GM12878 (cell line): ENCODE data around the gene SAMD1. TPM values are rescaled to one million over a fixed set of nuclear protein-coding genes. Genes with fewer than 3 reads are reported as not detected.

Experiments used
- ATAC-seq: fragments of 200-7000 bp; cut with Tn5 transposase; 3 replicates; pipeline ENCODE4 v1.9.1; 2020; ENCODE audit warnings: mild to moderate bottlenecking, moderate library complexity
- Bru-seq: library from RNA; stranded (reverse); fragments of 400-500 nt; gene quantifications from one replicate; lab custom pipeline; 2021; lab: Mats Ljungman, UMichigan
- BruChase-seq, 2 experiments: library from RNA; stranded (reverse); fragments of 400-500 nt; gene quantifications; one replicate each; lab custom pipeline; 2021; lab: Mats Ljungman, UMichigan
- BruUV-seq: library from RNA; stranded (reverse); fragments of 400-500 nt; replicated peaks from 2 replicates; lab custom pipeline; 2021; lab: Mats Ljungman, UMichigan
- CTCF ChIA-PET: fragments of 300-600 bp; sonication (Branson Sonifier 250); formaldehyde crosslinking; extraction: SDS; loops from one replicate; lab custom pipeline; 2021; ENCODE audit warnings: inconsistent platforms; lab: Yijun Ruan, JAX
- POLR2A ChIA-PET: fragments of 350-600 bp; formaldehyde crosslinking; extraction: SDS; loops from one replicate; lab custom pipeline; 2021; ENCODE audit warnings: inconsistent platforms; lab: Charles Lee
- RAD21 ChIA-PET: fragments of 300-600 bp; sonication (Branson Sonifier 250); formaldehyde crosslinking; loops from one replicate; lab custom pipeline; 2023; ENCODE audit warnings: antibody characterized with exemption; ENCODE audit not compliant: unreplicated experiment; lab: Charles Lee
- SMC1A ChIA-PET: fragments of 300-600 bp; sonication (Branson Sonifier 250); formaldehyde crosslinking; loops from one replicate; lab custom pipeline; 2023; ENCODE audit not compliant: unreplicated experiment, uncharacterized antibody; lab: Charles Lee
- DNase-seq: peaks from one replicate; pipeline ENCODE4 v3.0.0-alpha.2; 2011; ENCODE audit warnings: low read depth, low spot score
- FAIRE-seq: peaks from 3 replicates; lab custom pipeline; 2011; peaks lifted over from hg19 to GRCh38; lab: Jason Lieb, UNC
- H2AFZ ChIP-seq: 2 replicates; pipeline ENCODE4 v1.6.0; 2011; ENCODE audit warnings: low read depth, low read length, control low read depth; ENCODE audit not compliant: control insufficient read depth
- H3K27ac ChIP-seq: 2 replicates; pipeline ENCODE4 v1.5.1; 2011; ENCODE audit warnings: control low read depth; ENCODE audit not compliant: control insufficient read depth, insufficient read depth
- H3K27me3 ChIP-seq, 2 experiments: replicated peaks in 1 of 2; 2 replicates each; pipeline versions ENCODE4 v1.6.0 to v1.6.1; 2011; ENCODE audit warnings: low read length in 1 of 2; ENCODE audit not compliant: control insufficient read depth in 2 of 2, insufficient read depth in 2 of 2
- H3K36me3 ChIP-seq, 2 experiments: 2 replicates each; pipeline ENCODE4 v1.5.1; 2011; ENCODE audit warnings: low read length in 1 of 2; ENCODE audit not compliant: control insufficient read depth in 2 of 2, insufficient read depth in 2 of 2
- H3K4me1 ChIP-seq: 2 replicates; pipeline ENCODE4 v1.6.1; 2011; ENCODE audit warnings: mild to moderate bottlenecking, low read length, moderate library complexity, mixed read lengths; ENCODE audit not compliant: control insufficient read depth, insufficient read depth
- H3K4me2 ChIP-seq: 2 replicates; pipeline ENCODE4 v1.6.0; 2011; ENCODE audit warnings: control low read depth; ENCODE audit not compliant: control insufficient read depth, insufficient read depth
- H3K4me3 ChIP-seq: fragments of 200-600 bp; sonication (generic); 2 replicates; pipeline ENCODE4 v1.5.1; 2016
- H3K79me2 ChIP-seq: 2 replicates; pipeline ENCODE4 v1.6.0; 2011; ENCODE audit warnings: low read length; ENCODE audit not compliant: control insufficient read depth, insufficient read depth
- H3K9ac ChIP-seq: 2 replicates; pipeline ENCODE4 v1.8.0; 2011; ENCODE audit warnings: low read length, control low read depth, mixed read lengths; ENCODE audit not compliant: control insufficient read depth, insufficient read depth
- H3K9me3 ChIP-seq: replicated peaks from 3 replicates; pipeline ENCODE4 v1.5.1; 2011; ENCODE audit warnings: mild to moderate bottlenecking, low read length; ENCODE audit not compliant: control insufficient read depth, insufficient read depth
- H4K20me1 ChIP-seq: 2 replicates; pipeline ENCODE4 v1.6.0; 2011; ENCODE audit not compliant: control insufficient read depth, insufficient read depth
- BHLHE40 ChIP-seq, 2 experiments: fragments of 450-650 bp in 1 of 2; IDR thresholded peaks; 2 replicates each; pipeline ENCODE4 v1.6.1; 2011 to 2017; ENCODE audit warnings: low read depth in 2 of 2, borderline replicate concordance in 1 of 2, improper control_type of control experiment in 1 of 2, low read length in 1 of 2, mild to moderate bottlenecking in 1 of 2
- CEBPB ChIP-seq, 2 experiments: fragments of 150-350 bp in 1 of 2; IDR thresholded peaks; 2 replicates each; pipeline ENCODE4 v1.6.1; 2012 to 2014; ENCODE audit warnings: low read depth in 2 of 2, low read length in 2 of 2, borderline replicate concordance in 1 of 2, inconsistent platforms in 1 of 2
- FOXK2 ChIP-seq: fragments of 450-650 bp; IDR thresholded peaks from 2 replicates; pipeline ENCODE4 v1.6.1; 2017; ENCODE audit warnings: mild to moderate bottlenecking, moderate library complexity
- MEF2B ChIP-seq: fragments of 450-650 bp; IDR thresholded peaks from 2 replicates; pipeline ENCODE4 v1.6.1; 2018; ENCODE audit warnings: mild to moderate bottlenecking, moderate library complexity; ENCODE audit not compliant: partially characterized antibody, poor library complexity, severe bottlenecking
- POLR2A ChIP-seq: IDR thresholded peaks from 2 replicates; pipeline ENCODE4 v1.6.1; 2011; ENCODE audit warnings: low read depth, mild to moderate bottlenecking, low read length
- ZNF207 ChIP-seq: fragments of 450-650 bp; IDR thresholded peaks from 2 replicates; pipeline ENCODE4 v1.6.1; 2014; ENCODE audit warnings: antibody characterized with exemption, mild to moderate bottlenecking, borderline replicate concordance
- ZNF217 ChIP-seq: fragments of 450-650 bp; IDR thresholded peaks from 2 replicates; pipeline ENCODE4 v1.6.1; 2017; ENCODE audit warnings: antibody characterized with exemption, mild to moderate bottlenecking
- ZNF384 ChIP-seq: IDR thresholded peaks from 2 replicates; pipeline ENCODE4 v1.6.1; 2012; ENCODE audit warnings: low read depth, mild to moderate bottlenecking, low read length, improper control_type of control experiment, borderline replicate concordance
- ZSCAN29 ChIP-seq: fragments of 450-650 bp; IDR thresholded peaks from 2 replicates; pipeline ENCODE4 v1.6.1; 2017; ENCODE audit warnings: mild to moderate bottlenecking, moderate library complexity
- ZZZ3 ChIP-seq: IDR thresholded peaks from 2 replicates; pipeline ENCODE4 v1.6.1; 2011; ENCODE audit warnings: low read depth; ENCODE audit not compliant: control insufficient read depth, insufficient read length
- WGBS: methylation state at CpG from one replicate; pipeline ENCODE4 v1.1.6; 2016; ENCODE audit warnings: low lambda C conversion rate; ENCODE audit not compliant: insufficient replicate concordance, insufficient coverage; ENCODE audit errors: missing lambda C conversion rate; 5-methylcytosine and 5-hydroxymethylcytosine counted together
- in situ Hi-C: fragments of 300-500 bp; cut with MboI; formaldehyde crosslinking; loops from 9 replicates; pipeline ENCODE4 v1.14.3; 2018; ENCODE audit warnings: mixed read lengths
- intact Hi-C: fragments of 100-400 bp; cut with micrococcal nuclease; formaldehyde crosslinking; loops from one replicate; pipeline ENCODE4 v1.14.2; 2022; ENCODE audit not compliant: unreplicated experiment
- long read RNA-seq, 2 experiments: library from polyadenylated mRNA; unstranded; transcript quantifications; one replicate each; pipeline ENCODE4 v2.0.0, GENCODE V29; 2019 to 2020
- polyA minus RNA-seq, 3 experiments: library from RNA; depleted of rRNA, polyadenylated mRNA; stranded (reverse); fragments of >200 nt; gene quantifications; 2 replicates each; pipeline ENCODE4 v1.2.3, GENCODE V29; 2011
- polyA plus RNA-seq, 11 experiments: library from polyadenylated mRNA; depleted of rRNA in 4 of 11; unstranded in 6 of 11; stranded (reverse) in 5 of 11; fragments of >200 nt; fragmentation: Nextera tagmentation in 4 of 11; fragmentation: Illumina TruSeq in 1 of 11; extraction: Ambion mirVana in 4 of 11; extraction: Trizol in 1 of 11; gene quantifications; 1 replicate in 1 of 11; 2 replicates in 10 of 11; pipeline versions ENCODE4 v1.2.1 to v1.2.3, GENCODE V29; 2011 to 2016; ENCODE audit warnings: inconsistent platforms in 2 of 11, missing spikeins in 2 of 11, low read depth in 1 of 11
- total RNA-seq, 4 experiments: library from RNA; depleted of rRNA in 3 of 4; stranded (reverse); fragments of >200 nt in 3 of 4; fragmentation: Illumina TruSeq in 1 of 4; extraction: Trizol in 1 of 4; gene quantifications; 2 replicates each; pipeline versions ENCODE4 v1.2.1 to v1.2.3, GENCODE V29; 2013 to 2021
- TF ChIP-seq, protein P1 (sequence below): fragments of 450-650 bp; IDR thresholded peaks from 2 replicates; pipeline ENCODE4 v1.6.1; 2017; ENCODE audit warnings: antibody characterized with exemption, mild to moderate bottlenecking, moderate library complexity

The SAMD1 gene
- total RNA-seq (2013; cell fraction: nucleolus; rRNA removed), result 9.9 and 11.1 TPM in 2 replicates
- total RNA-seq (2014; rRNA removed) (35.0 and 41.4 TPM in 2 replicates), total RNA-seq (2014; rRNA removed; fragmentation: Illumina TruSeq; extraction: Trizol) (20.7 and 22.7 TPM in 2 replicates), total RNA-seq (2021) (71.7 and 74.5 TPM in 2 replicates), polyA plus RNA-seq (2011; rRNA removed) (9.6 and 15.9 TPM in 2 replicates), polyA plus RNA-seq (2014; fragmentation: Illumina TruSeq; extraction: Trizol) (16.2 and 27.8 TPM in 2 replicates), polyA plus RNA-seq (2014; fragmentation: Nextera tagmentation; extraction: Ambion mirVana) (1 to 10 TPM; 3.0 to 5.4 TPM), polyA plus RNA-seq (2014; rRNA removed) (39.3 and 50.7 TPM in 2 replicates), polyA plus RNA-seq (2016; fragmentation: Nextera tagmentation; extraction: Ambion mirVana) (1 to 10 TPM; 5.9 to 6.3 TPM), polyA minus RNA-seq (2011; rRNA and poly(A)+ RNA removed) (5.1 and 13.5 TPM in 2 replicates), Bru-seq, nascent RNA (percentile 60 among the genes with signal in this experiment), BruChase-seq, experiment 1, labeled RNA remaining after a 6-hour chase (percentile 88 among the genes with signal in this experiment), BruChase-seq, experiment 2, labeled RNA remaining after a 2-hour chase (percentile 73 among the genes with signal in this experiment)
- polyA plus RNA-seq (2011; ENCODE audit: low read depth), result 12.1 TPM
- 25.3 and 28.7 TPM in 2 replicates for polyA plus RNA-seq (2011; cell fraction: cytosol; rRNA removed)
- 114 and 178 TPM in 2 replicates for polyA plus RNA-seq (2011; cell fraction: nucleus; rRNA removed)
- 23.2 and 27.9 TPM in 2 replicates for polyA plus RNA-seq (2012)
- polyA minus RNA-seq (2011; cell fraction: cytosol; rRNA and poly(A)+ RNA removed), result 17.4 and 18.0 TPM in 2 replicates
- polyA minus RNA-seq (2011; cell fraction: nucleus; rRNA and poly(A)+ RNA removed), result 3.3 and 7.6 TPM in 2 replicates
- long read RNA-seq, experiment 1, partial matches to known transcripts, result 0 of 1 reads
- long read RNA-seq, experiment 1, other reads (novel, unspliced or antisense), result 0 of 1 reads
- long read RNA-seq, experiment 2, result 0 reads

- intact Hi-C loops (no loop called here), in situ Hi-C loops (no loop called here)
- ChIA-PET POLR2A (interaction anchor here (4.1 kb wide), 1 partner anchor 8 kb away, joined by 23 read pairs; no protein-coding TSS in a partner anchor), RAD21 (interaction anchor here (1.6 kb wide), 1 partner anchor 10 kb away, joined by 8 read pairs; no protein-coding TSS in a partner anchor), CTCF (interaction anchor here (1.0 kb wide), 1 partner anchor 229 kb away, joined by 3 read pairs; no protein-coding TSS in a partner anchor), SMC1A (interaction anchor here (1.7 kb wide), 1 partner anchor 8 kb away, joined by 5 read pairs; no protein-coding TSS in a partner anchor)
- Histone ChIP-seq H3K79me2 (peaks cover 6% of the 10 kb centered on the region), H3K36me3 (peaks cover 3 to 5% of the 10 kb centered on the region in 2 experiments; a peak in 3 of 4 replicates), H3K4me1 (peaks cover 7% of the 10 kb centered on the region; the same call in 1 of the 2 replicates), H4K20me1 (no peaks in the 10 kb centered on the region), H3K27ac (peak within 1 kb of the TSS; percentile 82), H3K9me3 (peaks cover 2% of the 10 kb centered on the region; the same call in 1 of the 3 replicates), H3K27me3 (no peaks in the 10 kb centered on the region), H2AFZ (peak within 1 kb of the TSS; percentile 58), H3K9ac (peak within 1 kb of the TSS; percentile 76), H3K4me2 (peak within 1 kb of the TSS; percentile 85), H3K4me3 (peak within 1 kb of the TSS; percentile 100)
- peak; percentile 55 for ATAC-seq
- BruUV-seq, result no TSS peak
- DNase-seq, result no peak
- FAIRE-seq, result no peak
- no peak for TF ChIP-seq FOXK2
- TF ChIP-seq, protein P1, sequence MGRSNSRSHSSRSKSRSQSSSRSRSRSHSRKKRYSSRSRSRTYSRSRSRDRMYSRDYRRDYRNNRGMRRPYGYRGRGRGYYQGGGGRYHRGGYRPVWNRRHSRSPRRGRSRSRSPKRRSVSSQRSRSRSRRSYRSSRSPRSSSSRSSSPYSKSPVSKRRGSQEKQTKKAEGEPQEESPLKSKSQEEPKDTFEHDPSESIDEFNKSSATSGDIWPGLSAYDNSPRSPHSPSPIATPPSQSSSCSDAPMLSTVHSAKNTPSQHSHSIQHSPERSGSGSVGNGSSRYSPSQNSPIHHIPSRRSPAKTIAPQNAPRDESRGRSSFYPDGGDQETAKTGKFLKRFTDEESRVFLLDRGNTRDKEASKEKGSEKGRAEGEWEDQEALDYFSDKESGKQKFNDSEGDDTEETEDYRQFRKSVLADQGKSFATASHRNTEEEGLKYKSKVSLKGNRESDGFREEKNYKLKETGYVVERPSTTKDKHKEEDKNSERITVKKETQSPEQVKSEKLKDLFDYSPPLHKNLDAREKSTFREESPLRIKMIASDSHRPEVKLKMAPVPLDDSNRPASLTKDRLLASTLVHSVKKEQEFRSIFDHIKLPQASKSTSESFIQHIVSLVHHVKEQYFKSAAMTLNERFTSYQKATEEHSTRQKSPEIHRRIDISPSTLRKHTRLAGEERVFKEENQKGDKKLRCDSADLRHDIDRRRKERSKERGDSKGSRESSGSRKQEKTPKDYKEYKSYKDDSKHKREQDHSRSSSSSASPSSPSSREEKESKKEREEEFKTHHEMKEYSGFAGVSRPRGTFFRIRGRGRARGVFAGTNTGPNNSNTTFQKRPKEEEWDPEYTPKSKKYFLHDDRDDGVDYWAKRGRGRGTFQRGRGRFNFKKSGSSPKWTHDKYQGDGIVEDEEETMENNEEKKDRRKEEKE, result no peak
- TF ChIP-seq ZNF217, result no peak
- TF ChIP-seq ZNF384, result peak; percentile 46; the same call in 1 of the 2 replicates
- TF ChIP-seq POLR2A, result no peak
- TF ChIP-seq ZNF207, result no peak
- TF ChIP-seq ZSCAN29, result no peak
- peak; percentile 56 to 85; a peak in 3 of 4 replicates for TF ChIP-seq BHLHE40 (IDR thresholded peaks at IDR 0.05; ENCODE audit: borderline replicate concordance in 1 of 2, low read depth in 2 of 2, low read length in 1 of 2)
- no peak for TF ChIP-seq MEF2B
- no peak for TF ChIP-seq CEBPB (IDR thresholded peaks at IDR 0.05; ENCODE audit: borderline replicate concordance in 1 of 2, low read depth in 2 of 2, low read length in 2 of 2)
- TF ChIP-seq ZZZ3, result no peak
- 0% methylated on average over 6 of the region's 65 CpGs for WGBS
Measured at GRCh38 chr19:14090509-14091080, at the start of gene SAMD1. TSS of gene SAMD1 (minus strand) at chr19:14090751.
